DND-41 (cell line): ENCODE results near the gene THSD4.

Source experiments
- ATAC-seq: fragments of 200-7000 bp; cut with Tn5 transposase; 3 replicates; pipeline ENCODE4 v1.9.1; 2021; ENCODE audit warnings: low read depth; ENCODE audit not compliant: insufficient read depth
- DNase-seq: peaks from one replicate; pipeline ENCODE4 v3.0.0-alpha.2; 2020
- H2AFZ ChIP-seq: 2 replicates; pipeline ENCODE4 v1.6.0; 2012; ENCODE audit warnings: low read depth, low read length
- H3K27ac ChIP-seq: 2 replicates; pipeline ENCODE4 v1.5.1; 2012; ENCODE audit warnings: low read length, inconsistent platforms
- H3K27me3 ChIP-seq: fragments of 200-600 bp; sonication (generic); 2 replicates; pipeline ENCODE4 v1.6.0; 2012; ENCODE audit warnings: low read length, mild to moderate bottlenecking, inconsistent platforms; ENCODE audit not compliant: insufficient read depth, poor library complexity
- H3K36me3 ChIP-seq: 2 replicates; pipeline ENCODE4 v1.5.1; 2012; ENCODE audit warnings: low read length, inconsistent platforms; ENCODE audit not compliant: insufficient read depth
- H3K4me1 ChIP-seq: 2 replicates; pipeline ENCODE4 v1.5.1; 2012; ENCODE audit warnings: mild to moderate bottlenecking, low read length; ENCODE audit not compliant: insufficient read depth
- H3K4me2 ChIP-seq: 2 replicates; pipeline ENCODE4 v1.6.0; 2012; ENCODE audit warnings: mild to moderate bottlenecking, moderate library complexity, low read length, inconsistent platforms; ENCODE audit not compliant: insufficient read depth
- H3K4me3 ChIP-seq, 2 experiments: fragments of 200-600 bp in 1 of 2; shearing (Covaris generic) in 1 of 2; 2 replicates each; pipeline ENCODE4 v1.5.1; 2012 to 2016; ENCODE audit warnings: inconsistent platforms in 2 of 2, low read length in 2 of 2, mild to moderate bottlenecking in 2 of 2, low read depth in 1 of 2, moderate library complexity in 1 of 2
- H3K79me2 ChIP-seq: 2 replicates; pipeline ENCODE4 v1.6.0; 2012; ENCODE audit warnings: low read length, inconsistent platforms; ENCODE audit not compliant: insufficient read depth
- H3K9ac ChIP-seq: 2 replicates; pipeline ENCODE4 v1.6.0; 2012; ENCODE audit warnings: low read depth, mild to moderate bottlenecking, inconsistent platforms, low read length, moderate library complexity
- H3K9me3 ChIP-seq: 2 replicates; pipeline ENCODE4 v1.5.1; 2012; ENCODE audit warnings: low read length, moderate library complexity, mild to moderate bottlenecking, inconsistent platforms; ENCODE audit not compliant: insufficient read depth, severe bottlenecking
- H4K20me1 ChIP-seq: 2 replicates; pipeline ENCODE4 v1.6.0; 2012; ENCODE audit warnings: low read length; ENCODE audit not compliant: insufficient read depth
- CTCF ChIP-seq: IDR thresholded peaks from 2 replicates; pipeline ENCODE4 v1.5.1; 2012; ENCODE audit warnings: borderline replicate concordance, low read length, moderate library complexity, mild to moderate bottlenecking; ENCODE audit not compliant: poor library complexity, severe bottlenecking; ENCODE audit errors: extremely low read depth
- EZH2 ChIP-seq: IDR thresholded peaks from 3 replicates; pipeline ENCODE4 v1.6.1; 2012; ENCODE audit warnings: borderline replicate concordance, low read depth, mild to moderate bottlenecking, moderate library complexity, low read length, inconsistent platforms; ENCODE audit not compliant: severe bottlenecking

Gene THSD4

GRCh38 chr15:71565006-71565405, 449.7 kb downstream of the THSD4 start:
- Histone ChIP-seq H3K36me3 (no peaks in the 10 kb centered on the region), H3K79me2 (no peaks in the 10 kb centered on the region), H3K4me1 (no peaks in the 10 kb centered on the region), H4K20me1 (no peaks in the 10 kb centered on the region), H3K9ac (no peak overlapping the region), H3K4me2 (no peak overlapping the region), H2AFZ (no peak overlapping the region), H3K27me3 (peaks cover 2% of the 10 kb centered on the region), H3K9me3 (no peaks in the 10 kb centered on the region), H3K27ac (no peak overlapping the region), H3K4me3 (no peak overlapping the region)
- no peak for ATAC-seq
- no peak for TF ChIP-seq CTCF
- TF ChIP-seq EZH2 = no peak
- no peak for DNase-seq

GRCh38 chr15:71565631-71566160, 450.4 kb downstream of the THSD4 start:
- no peak overlapping the region for H3K4me2 ChIP-seq
- peaks cover 2% of the 10 kb centered on the region for H3K27me3 ChIP-seq
- ATAC-seq (no peak), DNase-seq (no peak)
- H3K9me3 ChIP-seq = no peaks in the 10 kb centered on the region
- H3K27ac ChIP-seq = no peak overlapping the region
- TF ChIP-seq EZH2 (no peak), CTCF (no peak)
- no peaks in the 10 kb centered on the region for H3K79me2 ChIP-seq
- no peak overlapping the region for H2AFZ ChIP-seq
- no peak overlapping the region for H3K9ac ChIP-seq
- H3K4me1 ChIP-seq = no peaks in the 10 kb centered on the region
- H4K20me1 ChIP-seq = no peaks in the 10 kb centered on the region
- H3K36me3 ChIP-seq = no peaks in the 10 kb centered on the region
- H3K4me3 ChIP-seq = no peak overlapping the region

- H3K27me3 ChIP-seq = peaks cover 2% of the 10 kb centered on the region
- H4K20me1 ChIP-seq = no peaks in the 10 kb centered on the region
- no peak for DNase-seq
- no peak for TF ChIP-seq EZH2
- no peak for TF ChIP-seq CTCF
- no peaks in the 10 kb centered on the region for H3K4me1 ChIP-seq
- H3K9ac ChIP-seq = no peak overlapping the region
- H3K27ac ChIP-seq = no peak overlapping the region
- H3K4me3 ChIP-seq = no peak overlapping the region
- H3K79me2 ChIP-seq = no peaks in the 10 kb centered on the region
- no peak overlapping the region for H2AFZ ChIP-seq
- no peak overlapping the region for H3K4me2 ChIP-seq
- no peaks in the 10 kb centered on the region for H3K36me3 ChIP-seq
- H3K9me3 ChIP-seq = no peaks in the 10 kb centered on the region
- ATAC-seq = no peak
These were observed 451.0 kb downstream of the THSD4 start for GRCh38 chr15:71566226-71566625.

- H3K4me3 ChIP-seq = no peak overlapping the region
- H3K4me2 ChIP-seq = no peak overlapping the region
- H3K9ac ChIP-seq = no peak overlapping the region
- no peaks in the 10 kb centered on the region for H3K4me1 ChIP-seq
- no peaks in the 10 kb centered on the region for H3K36me3 ChIP-seq
- H2AFZ ChIP-seq = no peak overlapping the region
- H3K27ac ChIP-seq = no peak overlapping the region
- H3K9me3 ChIP-seq = no peaks in the 10 kb centered on the region
- H3K27me3 ChIP-seq = peaks cover 2% of the 10 kb centered on the region
- no peak for TF ChIP-seq EZH2
- no peak for TF ChIP-seq CTCF
- H4K20me1 ChIP-seq = no peaks in the 10 kb centered on the region
- no peak for ATAC-seq
- H3K79me2 ChIP-seq = no peaks in the 10 kb centered on the region
- no peak for DNase-seq
These were observed 451.9 kb downstream of the THSD4 start for GRCh38 chr15:71567173-71567572.
